GM12874 (cell line): Measurements from ENCODE around the gene SLC6A9.

Source experiments
- CTCF ChIP-seq: IDR thresholded peaks from 2 replicates; pipeline ENCODE4 v1.5.1; 2011; ENCODE audit warnings: low read depth, mild to moderate bottlenecking, control low read depth, low read length, moderate library complexity; ENCODE audit not compliant: insufficient read depth

SLC6A9 gene

GRCh38 chr1:44048532-44049215, 17.4 kb upstream of the SLC6A9 start:
- TF ChIP-seq CTCF, result no peak

- no peak for TF ChIP-seq CTCF
These were observed 15.9 kb upstream of the SLC6A9 start for GRCh38 chr1:44047131-44047530.

- no peak for TF ChIP-seq CTCF
These were observed 13.8 kb upstream of the SLC6A9 start for GRCh38 chr1:44045064-44045463.

- no peak for TF ChIP-seq CTCF
These were observed 13.0 kb upstream of the SLC6A9 start for GRCh38 chr1:44044071-44044801.

- TF ChIP-seq CTCF, result no peak
These were observed 12.2 kb upstream of the SLC6A9 start for GRCh38 chr1:44043176-44044070.

- no peak for TF ChIP-seq CTCF
These were observed 9.6 kb upstream of the SLC6A9 start for GRCh38 chr1:44040846-44041245.

- TF ChIP-seq CTCF, result no peak
These were observed 9.2 kb upstream of the SLC6A9 start for GRCh38 chr1:44040418-44040817.
